ENCODE results near the gene IRF8. TPM values are rescaled to one million over a fixed set of nuclear protein-coding genes. Genes with fewer than 3 reads are reported as not detected.
"Not testable (repeated sequence)": the region's sequence is repeated elsewhere in the genome, so short reads cannot be mapped to it uniquely, and the experiment has no call there.

The IRF8 gene
- total and polyA plus RNA-seq, 12 donors, result 0.72 to 29.4 (median 2.1) TPM

DNA sequence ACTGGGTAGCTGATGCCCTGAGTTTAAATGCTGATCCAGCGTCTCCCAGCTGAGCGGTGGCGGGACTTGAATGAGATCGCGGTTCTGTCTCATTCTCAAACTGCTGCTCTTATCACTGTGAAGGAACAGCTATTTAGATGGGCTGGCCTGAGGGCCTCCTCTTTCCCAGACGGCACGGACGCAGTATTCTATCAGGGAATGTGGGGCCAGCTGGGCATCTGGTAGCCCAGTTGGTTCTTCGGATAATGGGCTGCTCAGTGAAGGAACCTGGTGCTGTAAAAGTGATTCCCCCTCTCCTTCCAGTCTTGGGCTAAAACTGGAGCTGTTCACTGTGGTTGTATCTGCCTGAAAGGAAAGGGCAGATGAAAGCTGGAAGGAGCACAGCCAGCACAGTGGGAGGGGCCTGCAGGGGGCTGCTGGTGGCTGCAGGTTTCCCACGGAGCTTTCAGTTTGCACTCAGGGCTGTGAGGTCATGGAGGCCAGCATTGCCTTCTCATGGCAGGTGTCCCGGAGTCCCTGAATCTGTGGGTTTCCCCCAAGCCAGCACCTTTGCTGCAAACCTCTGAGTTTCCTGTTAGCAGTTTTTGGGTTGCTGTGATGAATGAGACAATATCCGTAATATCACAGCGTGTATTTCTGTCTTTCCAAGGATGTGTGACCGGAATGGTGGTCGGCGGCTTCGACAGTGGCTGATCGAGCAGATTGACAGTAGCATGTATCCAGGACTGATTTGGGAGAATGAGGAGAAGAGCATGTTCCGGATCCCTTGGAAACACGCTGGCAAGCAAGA is 3.6 kb downstream of the IRF8 start:
- WGBS, 2 donors, result 60 to 74% methylated on average over 20 of the region's 20 CpGs
- H3K27me3 ChIP-seq, result peaks cover 0 to 68% (median 61%) of the 10 kb centered on the region in 7 donors
- TF ChIP-seq CTCF (IDR thresholded peaks at IDR 0.05), result no peak

GRCh38 chr16:85903559-85903958 is 4.6 kb downstream of the IRF8 start:
- TF ChIP-seq CTCF (IDR thresholded peaks at IDR 0.05), result no peak
- Histone ChIP-seq H3K4me3 (no peak overlapping the region), H3K27ac (no peak overlapping the region), H3K27me3 (peaks cover 0 to 58% (median 51%) of the 10 kb centered on the region in 7 donors), H3K9me3 (no peaks in the 10 kb centered on the region), H3K4me1 (peaks cover 0 to 79% (median 10%) of the 10 kb centered on the region in 9 donors), H3K36me3 (peaks cover 0 to 41% (median 0%) of the 10 kb centered on the region in 9 donors)
- DNase-seq (no peak), ATAC-seq (no peak)
- intact Hi-C loops (cut with DNase I), result loop anchor here in 1 of 10 donors (10.0 kb wide), 1 partner anchor 79 kb away; no protein-coding TSS in a partner anchor
- WGBS, 2 donors, result 42 to 63% methylated on average over 6 of the region's 6 CpGs

More for the DNA sequence above, 3.6 kb downstream of the IRF8 start:
- H3K36me3 ChIP-seq, result peaks cover 0 to 38% (median 0%) of the 10 kb centered on the region in 9 donors
- peaks cover 0 to 79% (median 15%) of the 10 kb centered on the region in 9 donors for H3K4me1 ChIP-seq
- peak overlapping the region in 1 of 10 donors; percentile 90 for H3K27ac ChIP-seq
- ATAC-seq (no peak), DNase-seq (no peak)
- H3K4me3 ChIP-seq, result peak overlapping the region in 2 of 10 donors; percentile 5 to 80
- no peaks in the 10 kb centered on the region for H3K9me3 ChIP-seq
- intact Hi-C loops (cut with DNase I), result loop anchor here in 1 of 10 donors (10.0 kb wide), 1 partner anchor 78 kb away; no protein-coding TSS in a partner anchor

- ATAC-seq, result peak in 1 of 8 donors; percentile 30
- no peak for TF ChIP-seq CTCF (IDR thresholded peaks at IDR 0.05)
- Histone ChIP-seq H3K4me3 (no peak overlapping the region), H3K27me3 (peaks cover 0 to 40% (median 33%) of the 10 kb centered on the region in 7 donors), H3K9me3 (no peaks in the 10 kb centered on the region), H3K4me1 (peaks cover 0 to 86% (median 4%) of the 10 kb centered on the region in 9 donors), H3K36me3 (peaks cover 0 to 55% (median 0%) of the 10 kb centered on the region in 9 donors), H3K27ac (no peak overlapping the region)
- 92 to 94% methylated on average over 20 of the region's 20 CpGs for WGBS, 2 donors
- DNase-seq, result no peak
- intact Hi-C loops (cut with DNase I), result loop anchor here in 1 of 10 donors (10.0 kb wide), 1 partner anchor 81 kb away; no protein-coding TSS in a partner anchor
Observed at GRCh38 chr16:85905110-85906095, 6.4 kb downstream of the IRF8 start.

GRCh38 chr16:85906349-85906748 is 7.4 kb downstream of the IRF8 start:
- Histone ChIP-seq H3K27me3 (peaks cover 0 to 31% (median 23%) of the 10 kb centered on the region in 7 donors), H3K9me3 (no peaks in the 10 kb centered on the region), H3K27ac (peak overlapping the region in 1 of 10 donors; percentile 10), H3K4me1 (peaks cover 0 to 90% (median 4%) of the 10 kb centered on the region in 9 donors), H3K36me3 (peaks cover 0 to 61% (median 0%) of the 10 kb centered on the region in 9 donors), H3K4me3 (no peak overlapping the region)
- DNase-seq, result no peak
- ATAC-seq, result no peak
- no peak for TF ChIP-seq CTCF (IDR thresholded peaks at IDR 0.05)
- WGBS, 2 donors, result 96% methylated on average over 13 of the region's 13 CpGs
- intact Hi-C loops (cut with DNase I), result loop anchor here in 1 of 10 donors (10.0 kb wide), 1 partner anchor 82 kb away; no protein-coding TSS in a partner anchor

DNA sequence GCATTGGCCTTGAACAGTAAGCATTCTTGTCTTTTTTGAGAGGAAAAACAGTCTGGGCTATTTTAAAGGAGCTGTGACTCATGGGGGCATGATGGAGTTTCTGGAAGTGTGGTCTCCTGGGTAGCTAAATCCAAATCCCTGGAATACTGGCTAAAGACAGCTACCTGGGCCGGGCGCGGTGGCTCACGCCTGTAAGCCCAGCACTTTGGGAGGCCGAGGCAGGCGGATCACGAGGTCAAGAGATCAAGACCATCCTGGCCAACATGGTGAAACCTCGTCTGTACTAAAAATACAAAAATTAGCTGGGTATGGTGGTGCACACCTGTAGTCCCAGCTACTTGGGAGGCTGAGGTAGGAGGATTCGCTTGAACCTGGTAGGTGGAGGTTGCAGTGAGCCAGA is 8.3 kb downstream of the IRF8 start:
- not testable (repeated sequence) for ATAC-seq, H3K4me3 ChIP-seq, H3K9me3 ChIP-seq, DNase-seq
- intact Hi-C loops (cut with DNase I), result loop anchor here in 1 of 10 donors (10.0 kb wide), 1 partner anchor 82 kb away; no protein-coding TSS in a partner anchor
- peaks cover 0 to 90% (median 0%) of the 10 kb centered on the region in 9 donors for H3K4me1 ChIP-seq
- H3K27ac ChIP-seq, result peak overlapping the region in 1 of 10 donors; percentile 86
- H3K27me3 ChIP-seq, result peaks cover 0 to 27% (median 18%) of the 10 kb centered on the region in 7 donors
- 96 to 97% methylated on average over 9 of the region's 9 CpGs for WGBS, 2 donors
- H3K36me3 ChIP-seq, result peaks cover 0 to 70% (median 0%) of the 10 kb centered on the region in 9 donors

Data from heart right ventricle (tissue), 16 donors.